Activated B cell treated with CpG ODN at 0.5 μM for 24 hours (primary cell): ENCODE measurements around the gene TEX54. TPM values are rescaled to one million over a fixed set of nuclear protein-coding genes. Genes with fewer than 3 reads are reported as not detected.
A peak's percentile ranks its signal among the peaks of the same experiment; 100 is the strongest.
"Not testable (repeated sequence)": the region's sequence is repeated elsewhere in the genome, so short reads cannot be mapped to it uniquely, and the experiment has no call there.

Experiments used
- ATAC-seq: fragments of 200-7000 bp; cut with Tn5 transposase; one replicate; pipeline ENCODE4 v1.10.0; 2021; ENCODE audit warnings: low read depth, mild to moderate bottlenecking, moderate library complexity
- CTCF ChIA-PET: fragments of 350-600 bp; sonication (Branson Sonifier 250); formaldehyde crosslinking; loops from one replicate; lab custom pipeline; 2021; ENCODE audit warnings: antibody characterized with exemption; lab: Charles Lee
- POLR2A ChIA-PET: fragments of 350-600 bp; sonication (Branson Sonifier 250); formaldehyde crosslinking; loops from one replicate; lab custom pipeline; 2021; ENCODE audit warnings: antibody characterized with exemption; lab: Charles Lee
- DNase-seq: peaks from one replicate; pipeline ENCODE4 v3.0.0; 2022
- H3K27ac Mint-ChIP-seq: one replicate; pipeline ENCODE4 v1.8.0; 2020; ENCODE audit warnings: mixed read lengths
- H3K27me3 Mint-ChIP-seq: one replicate; pipeline ENCODE4 v1.8.0; 2021; ENCODE audit warnings: mixed read lengths
- H3K36me3 Mint-ChIP-seq: one replicate; pipeline ENCODE4 v1.8.0; 2021; ENCODE audit warnings: low read depth, mixed read lengths
- H3K4me1 Mint-ChIP-seq: one replicate; pipeline ENCODE4 v1.8.0; 2021; ENCODE audit warnings: mixed read lengths
- H3K4me3 Mint-ChIP-seq: one replicate; pipeline ENCODE4 v1.8.0; 2020; ENCODE audit warnings: mild to moderate bottlenecking, mixed read lengths
- H3K9me3 Mint-ChIP-seq: one replicate; pipeline ENCODE4 v1.8.0; 2020; ENCODE audit warnings: mixed read lengths
- CTCF ChIP-seq: fragments of 200-600 bp; IDR thresholded peaks from one replicate; pipeline ENCODE4 v1.8.0; 2022; ENCODE audit warnings: antibody characterized with exemption, mild to moderate bottlenecking
- intact Hi-C: fragments of 100-400 bp; cut with micrococcal nuclease; formaldehyde crosslinking; loops from one replicate; pipeline ENCODE4 v1.15.1; 2024
- total RNA-seq: library from RNA; stranded (reverse); gene quantifications from 2 replicates; pipeline ENCODE4 v1.2.3, GENCODE V29; 2022

TEX54 gene
- total RNA-seq, 1 donor from 2014 or later = 0.55 TPM

- no peak overlapping the region for H3K27ac Mint-ChIP-seq
Measured at GRCh38 chr11:62844154-62844553, 11.5 kb upstream of the TEX54 start.

GRCh38 chr11:62843466-62843865, 10.8 kb upstream of the TEX54 start:
- intact Hi-C loops = loop anchor here (5.0 kb wide), 3 partner anchors 171 to 286 kb away; partner anchors contain the start of genes EML3, LBHD1, ROM1 and UQCC3
- DNase-seq = no peak
- Mint-ChIP-seq H3K27ac (no peak overlapping the region), H3K4me3 (no peak overlapping the region), H3K27me3 (no peaks in the 10 kb centered on the region), H3K36me3 (peaks cover 12% of the 10 kb centered on the region), H3K9me3 (no peaks in the 10 kb centered on the region), H3K4me1 (peaks cover 19% of the 10 kb centered on the region)
- ATAC-seq = no peak
- ChIA-PET CTCF (interaction anchor here (0.5 kb wide), 1 partner anchor 25 kb away, joined by 3 read pairs; no protein-coding TSS in a partner anchor), POLR2A (interaction anchor here (0.5 to 9.5 kb wide), 9 partner anchors 10 to 251 kb away, joined by 3 to 597 read pairs (median 78); partner anchors contain the start of genes BSCL2, GNG3, NXF1 and POLR2G)
- TF ChIP-seq CTCF = no peak

More at GRCh38 chr11:62844154-62844553, 11.5 kb upstream of the TEX54 start:
- no peak for DNase-seq
- ATAC-seq = no peak
- ChIA-PET CTCF (no interaction called here), POLR2A (interaction anchor here (0.7 to 9.5 kb wide), 5 partner anchors 9 to 136 kb away, joined by 3 to 597 read pairs (median 110); partner anchors contain the start of genes BSCL2, GNG3, SLC3A2 and STX5)
- Mint-ChIP-seq H3K9me3 (no peaks in the 10 kb centered on the region), H3K27me3 (no peaks in the 10 kb centered on the region), H3K4me1 (peaks cover 15% of the 10 kb centered on the region), H3K4me3 (no peak overlapping the region), H3K36me3 (peaks cover 7% of the 10 kb centered on the region)
- no peak for TF ChIP-seq CTCF
- intact Hi-C loops = loop anchor here (5.0 kb wide), 3 partner anchors 172 to 287 kb away; partner anchors contain the start of genes EML3, LBHD1, ROM1 and UQCC3

- not testable (repeated sequence) for H3K27me3 Mint-ChIP-seq, H3K27ac Mint-ChIP-seq, H3K4me3 Mint-ChIP-seq, ATAC-seq, DNase-seq, H3K9me3 Mint-ChIP-seq
- H3K36me3 Mint-ChIP-seq = peaks cover 12% of the 10 kb centered on the region
- intact Hi-C loops = loop anchor here (1.0 to 5.0 kb wide), 4 partner anchors 12 to 286 kb away; partner anchors contain the start of genes EML3, LBHD1, ROM1 and UQCC3
- H3K4me1 Mint-ChIP-seq = peaks cover 20% of the 10 kb centered on the region
- POLR2A ChIA-PET = interaction anchor here (0.5 to 9.5 kb wide), 18 partner anchors 10 to 251 kb away, joined by 3 to 597 read pairs (median 14); partner anchors contain the start of genes BSCL2, GANAB, GNG3 and HNRNPUL2
- CTCF ChIA-PET = interaction anchor here (0.5 to 0.8 kb wide), 4 partner anchors 8 to 450 kb away, joined by 3 read pairs; no protein-coding TSS in a partner anchor
Measured at GRCh38 chr11:62842891-62843290, 10.2 kb upstream of the TEX54 start.

- CTCF ChIA-PET = interaction anchor here (0.7 to 1.1 kb wide), 4 partner anchors 9 to 450 kb away, joined by 3 to 6 read pairs (median 3); partner anchors contain the start of gene STX5
- ATAC-seq (no peak), DNase-seq (peak; percentile 68)
- Mint-ChIP-seq H3K9me3 (no peaks in the 10 kb centered on the region), H3K4me1 (peaks cover 25% of the 10 kb centered on the region), H3K27ac (no peak overlapping the region), H3K27me3 (no peaks in the 10 kb centered on the region), H3K4me3 (no peak overlapping the region), H3K36me3 (peaks cover 17% of the 10 kb centered on the region)
- POLR2A ChIA-PET = interaction anchor here (0.5 to 9.5 kb wide), 37 partner anchors 10 to 1936 kb away, joined by 3 to 597 read pairs (median 17); partner anchors contain the start of genes BSCL2, C11orf98, CSKMT and EEF1G
- intact Hi-C loops = loop anchor here (1.0 to 5.0 kb wide), 4 partner anchors 13 to 285 kb away; partner anchors contain the start of genes EML3, LBHD1, ROM1 and UQCC3
- no peak for TF ChIP-seq CTCF
Measured at GRCh38 chr11:62842171-62842741, 9.6 kb upstream of the TEX54 start.

GRCh38 chr11:62841361-62842170, 8.9 kb upstream of the TEX54 start:
- intact Hi-C loops = loop anchor here (1.0 to 5.0 kb wide), 8 partner anchors 14 to 284 kb away; partner anchors contain the start of genes EML3, LBHD1, ROM1 and TAF6L
- peak; percentile 72 for ATAC-seq
- TF ChIP-seq CTCF = no peak
- Mint-ChIP-seq H3K27ac (no peak overlapping the region), H3K27me3 (no peaks in the 10 kb centered on the region), H3K36me3 (peaks cover 19% of the 10 kb centered on the region), H3K4me1 (peaks cover 28% of the 10 kb centered on the region), H3K9me3 (no peaks in the 10 kb centered on the region), H3K4me3 (no peak overlapping the region)
- CTCF ChIA-PET = interaction anchor here (0.6 to 2.9 kb wide), 4 partner anchors 10 to 346 kb away, joined by 3 to 28 read pairs (median 4); partner anchors contain the start of genes C11orf98, CSKMT, STX5 and TMEM179B
- DNase-seq = peak; percentile 79
- POLR2A ChIA-PET = interaction anchor here (0.6 to 9.5 kb wide), 75 partner anchors 9 to 1937 kb away, joined by 3 to 597 read pairs (median 7); partner anchors contain the start of genes B3GAT3, BSCL2, C11orf98 and CSKMT

- not testable (repeated sequence) for H3K27ac Mint-ChIP-seq, H3K4me3 Mint-ChIP-seq, H3K9me3 Mint-ChIP-seq, H3K27me3 Mint-ChIP-seq
- peaks cover 25% of the 10 kb centered on the region for H3K36me3 Mint-ChIP-seq
- POLR2A ChIA-PET = interaction anchor here (0.6 to 9.5 kb wide), 76 partner anchors 9 to 1938 kb away, joined by 3 to 597 read pairs (median 6); partner anchors contain the start of genes B3GAT3, BSCL2, C11orf98 and CSKMT
- ATAC-seq (peak; percentile 14), DNase-seq (peak; percentile 67)
- H3K4me1 Mint-ChIP-seq = peaks cover 30% of the 10 kb centered on the region
- CTCF ChIA-PET = interaction anchor here (0.6 to 2.9 kb wide), 6 partner anchors 9 to 345 kb away, joined by 3 to 28 read pairs (median 3); partner anchors contain the start of genes C11orf98, CSKMT, STX5 and TMEM179B
- intact Hi-C loops = loop anchor here (1.0 to 5.0 kb wide), 7 partner anchors 40 to 284 kb away; partner anchors contain the start of genes EML3, LBHD1, ROM1 and TAF6L
Measured at GRCh38 chr11:62840721-62841360, 8.2 kb upstream of the TEX54 start.
